Activated CD8-positive, alpha-beta memory T cell treated with anti-CD3 and anti-CD28 coated beads for 24 hours (primary cell): ENCODE data around the gene CYB561D1.
A peak's percentile ranks its signal among the peaks of the same experiment; 100 is the strongest.

Experiments used
- DNase-seq: peaks from one replicate; pipeline ENCODE4 v3.0.0-alpha.2; 2020

CYB561D1 gene

DNA sequence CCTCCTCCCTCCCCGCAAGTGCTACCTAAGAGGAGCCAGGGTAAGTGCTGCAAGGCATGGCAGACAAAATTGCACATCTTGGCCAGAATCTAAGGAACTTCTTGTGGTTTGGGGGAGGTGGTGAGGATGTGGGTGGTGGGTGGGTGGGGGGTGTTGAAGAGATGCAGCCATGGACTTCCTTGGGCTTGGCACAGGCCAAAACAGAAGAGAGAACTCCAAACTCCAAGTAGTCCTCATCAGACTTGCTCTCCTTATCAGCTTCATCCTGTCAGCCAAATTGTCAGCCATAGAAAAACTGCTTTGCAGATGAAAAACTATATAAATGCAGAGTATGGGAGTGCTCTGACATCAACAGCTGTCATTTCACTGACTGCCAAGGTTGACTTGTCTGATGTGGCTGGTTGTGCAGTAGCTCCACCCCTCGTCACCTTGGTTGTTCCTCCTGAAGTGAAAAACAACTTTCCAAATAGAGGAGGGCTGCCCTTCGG lies 8.5 kb downstream of the CYB561D1 start:
- no peak for DNase-seq

DNA sequence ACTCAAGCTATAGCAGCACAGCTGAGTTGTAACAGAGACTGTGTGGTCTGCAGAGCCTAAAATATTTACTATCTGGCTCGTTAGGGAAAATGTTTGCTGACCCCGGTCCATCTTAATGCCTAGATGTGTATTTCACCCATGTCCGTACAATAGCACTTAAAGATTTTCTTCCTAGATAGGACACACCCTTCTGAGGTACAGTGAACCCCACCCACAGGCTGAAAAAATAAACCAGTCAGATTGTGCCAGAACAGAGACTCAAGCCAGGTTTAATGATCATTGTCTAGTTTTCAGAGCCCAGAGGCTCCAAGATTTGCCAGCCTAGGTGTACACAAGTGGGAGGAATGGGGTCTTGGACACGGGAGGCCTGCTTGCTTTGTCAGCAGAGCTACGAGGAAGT lies 10.0 kb downstream of the CYB561D1 start:
- DNase-seq = no peak

DNA sequence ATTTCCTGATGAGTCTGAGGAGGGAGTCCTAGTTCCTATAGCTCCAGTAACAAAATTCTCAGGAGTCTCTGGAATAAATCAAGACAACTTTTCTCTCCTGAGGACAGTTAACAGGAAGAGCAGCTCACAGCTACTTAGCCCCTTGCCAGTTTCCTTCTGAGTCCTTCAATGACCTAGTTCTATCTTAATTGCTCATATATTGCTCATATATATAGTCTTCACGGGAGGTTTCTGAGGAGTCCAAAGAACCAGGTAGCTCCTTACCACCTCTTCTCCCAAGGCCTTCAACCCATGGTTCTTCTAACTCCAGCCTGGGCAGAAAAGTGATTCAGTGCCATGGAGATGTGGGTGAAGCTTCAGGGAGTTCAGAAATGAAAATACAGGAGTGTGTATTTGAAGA lies 11.1 kb downstream of the CYB561D1 start:
- no peak for DNase-seq

DNA sequence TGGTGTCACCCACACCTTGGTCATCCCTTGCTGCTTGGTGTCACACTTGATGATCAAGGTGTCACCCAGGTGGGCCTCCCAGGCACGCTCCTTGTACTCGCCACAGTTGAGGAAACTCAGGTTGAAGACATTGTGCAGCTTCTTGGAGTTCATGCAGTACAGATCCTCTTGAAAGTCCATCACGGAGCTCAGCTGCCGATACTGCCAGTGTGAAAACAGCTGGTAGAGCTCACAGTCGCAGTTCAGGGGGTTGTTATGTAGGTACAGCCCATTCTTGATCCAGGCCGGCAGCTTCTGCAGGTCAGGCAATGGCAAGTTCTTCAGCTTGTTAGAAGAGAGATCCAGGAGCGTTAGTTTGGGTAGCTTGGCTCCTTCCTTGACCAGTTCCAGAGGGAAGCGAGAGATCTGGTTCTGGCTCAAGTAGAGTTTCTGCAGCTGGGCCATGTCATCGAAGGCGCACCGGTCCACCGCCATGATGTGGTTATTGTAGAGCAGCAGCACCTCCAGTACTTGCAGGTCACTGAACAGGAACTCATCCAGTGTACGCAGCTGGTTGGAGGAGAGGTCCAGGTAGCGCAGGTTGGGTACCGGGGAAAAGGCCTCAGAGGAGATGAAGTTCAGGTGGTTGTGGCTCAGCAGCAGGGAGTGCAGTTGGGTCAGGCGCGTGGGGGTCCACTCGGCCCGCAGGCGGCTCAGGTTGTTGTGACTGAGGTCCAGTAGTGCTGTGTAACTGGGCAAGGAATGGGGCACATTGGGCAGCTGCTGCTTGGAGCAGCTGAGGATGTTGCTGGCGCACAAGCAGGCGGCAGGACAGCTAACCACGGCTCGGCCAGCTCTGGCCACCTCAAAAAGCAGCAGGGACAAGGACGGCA lies 14.3 kb downstream of the CYB561D1 start:
- DNase-seq = no peak

DNA sequence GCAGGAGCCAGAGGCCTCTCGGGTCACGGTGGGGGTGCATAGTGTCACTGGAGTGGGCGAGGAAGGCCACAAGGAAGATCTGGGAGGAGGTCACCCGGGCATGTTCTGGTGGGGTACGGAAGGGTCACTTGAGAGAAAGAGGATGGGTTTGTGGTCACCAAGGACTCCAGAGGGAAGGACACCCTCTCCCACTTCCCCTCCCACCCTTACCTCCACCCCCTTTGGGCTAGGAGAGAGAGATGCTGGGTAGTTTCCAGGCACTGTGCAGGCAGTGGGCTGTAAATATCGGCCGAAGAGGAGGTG lies 14.9 kb downstream of the CYB561D1 start:
- no peak for DNase-seq

DNA sequence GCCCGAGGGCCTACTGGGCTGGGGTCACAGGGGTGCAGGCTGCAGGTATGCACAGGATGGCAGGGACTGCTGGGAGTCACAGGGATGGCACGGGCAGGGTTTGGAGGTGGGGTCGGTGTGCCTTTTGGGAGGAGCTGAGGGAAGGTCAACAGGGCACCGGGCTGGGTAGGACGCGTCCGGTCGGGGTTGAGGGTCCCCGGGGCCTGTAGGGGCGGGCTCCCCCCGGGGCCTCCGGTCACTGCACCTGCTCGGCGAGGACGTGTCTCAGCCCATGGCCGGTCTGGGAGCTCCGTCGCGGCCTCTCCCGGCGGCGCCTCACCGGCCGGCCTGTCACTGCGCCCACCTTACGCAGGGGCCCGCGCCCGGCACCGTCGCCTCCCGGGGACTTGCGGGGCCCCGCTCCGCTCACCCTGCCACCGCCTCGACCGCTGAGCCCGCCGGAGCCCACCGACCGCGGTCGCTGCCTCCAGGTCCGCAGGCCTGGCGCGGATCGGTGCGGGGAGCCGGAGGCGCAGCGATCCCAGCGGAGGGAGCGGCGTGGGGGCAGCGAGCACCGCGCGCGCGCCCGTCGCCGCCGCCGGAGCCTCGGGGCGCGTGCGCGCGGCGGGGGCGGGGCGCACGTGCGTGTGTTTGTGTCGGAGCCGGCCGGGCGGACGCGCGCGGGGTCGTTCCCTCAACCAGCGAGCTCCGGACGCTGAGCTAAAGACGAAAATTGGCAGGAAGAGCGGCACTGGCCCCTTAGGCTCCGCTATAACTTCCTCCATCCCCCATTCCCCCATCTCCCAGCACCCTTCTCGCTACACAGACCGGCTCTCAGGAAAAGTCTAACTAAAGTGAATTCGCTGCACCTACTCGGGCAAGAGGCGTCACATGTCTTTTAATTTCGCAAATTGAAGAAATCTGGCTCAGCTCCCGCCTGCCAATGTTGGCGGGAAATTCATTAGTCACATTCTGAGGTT lies 15.6 kb downstream of the CYB561D1 start, which contains the start of gene AMIGO1:
TSS of gene AMIGO1 (minus strand) at position 552 of the 959 bp plus-strand sequence. CDS start 815 bp downstream, outside the sequence.
- peak; percentile 86 for DNase-seq

DNA sequence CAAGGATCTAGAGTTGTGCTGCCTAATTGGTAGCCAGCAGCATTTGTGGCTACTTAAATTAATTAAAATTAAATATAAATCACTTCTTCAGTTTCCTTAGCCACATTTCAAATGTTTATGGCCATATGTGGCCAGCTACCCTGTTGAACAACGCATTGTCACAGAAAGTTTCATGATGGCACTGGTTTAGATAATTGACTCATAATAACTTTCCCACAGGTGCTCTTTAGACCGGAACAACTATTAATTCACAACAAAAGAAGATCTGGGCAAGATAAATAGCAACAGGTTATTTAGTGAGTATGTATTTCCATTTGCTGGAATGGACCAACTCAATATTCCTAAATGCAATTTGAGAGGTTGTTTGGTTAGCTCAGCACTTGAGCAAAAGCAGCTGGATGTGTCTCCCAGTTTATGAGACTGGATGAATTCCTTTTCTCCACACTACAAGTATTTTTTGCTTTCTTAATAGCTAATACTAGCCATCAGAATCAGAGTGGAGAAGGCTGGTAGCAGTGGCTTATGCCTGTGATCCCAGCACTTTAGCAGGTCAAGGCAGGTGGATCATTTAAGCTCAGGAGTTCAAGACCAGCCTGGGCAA lies 19.3 kb downstream of the CYB561D1 start:
- DNase-seq = no peak

DNA sequence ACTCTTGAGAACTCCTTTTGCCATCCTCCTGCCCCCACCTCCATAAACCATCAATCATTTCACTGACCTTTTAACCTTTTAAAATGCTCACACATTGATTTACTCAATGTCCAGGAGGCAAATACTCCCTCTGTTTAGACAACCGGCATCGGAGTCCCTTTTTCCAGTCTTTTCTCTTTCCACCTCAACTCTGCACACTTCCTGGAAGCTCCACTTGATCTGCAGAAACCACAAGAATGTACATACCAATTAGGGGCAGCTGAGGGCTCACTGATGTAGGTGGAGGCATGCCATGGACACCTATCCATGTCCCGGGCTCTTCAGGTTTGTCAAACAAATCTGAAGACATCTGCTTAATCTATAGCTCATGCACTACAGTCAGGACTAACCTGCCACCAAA lies 21.0 kb downstream of the CYB561D1 start:
- DNase-seq = no peak

DNA sequence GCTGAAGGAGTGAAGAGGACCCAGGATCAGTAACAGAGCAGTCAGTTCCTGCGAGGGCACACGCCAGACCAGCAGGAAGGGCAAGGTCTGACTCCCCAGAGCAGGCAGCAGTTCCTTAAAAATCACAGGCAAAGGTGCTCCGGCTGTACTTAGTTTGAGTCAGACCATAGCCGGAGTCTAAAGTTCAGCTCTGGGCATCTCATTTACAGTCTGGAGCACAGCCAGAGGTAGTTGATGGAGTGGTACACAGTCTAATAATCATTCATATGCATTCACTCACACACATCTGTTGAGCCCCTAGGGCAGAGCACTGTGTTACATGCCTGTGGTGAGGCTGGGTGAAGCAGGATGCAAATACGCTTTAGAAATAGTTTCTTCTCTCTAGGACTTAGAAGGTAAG lies 23.0 kb downstream of the CYB561D1 start:
- no peak for DNase-seq

DNA sequence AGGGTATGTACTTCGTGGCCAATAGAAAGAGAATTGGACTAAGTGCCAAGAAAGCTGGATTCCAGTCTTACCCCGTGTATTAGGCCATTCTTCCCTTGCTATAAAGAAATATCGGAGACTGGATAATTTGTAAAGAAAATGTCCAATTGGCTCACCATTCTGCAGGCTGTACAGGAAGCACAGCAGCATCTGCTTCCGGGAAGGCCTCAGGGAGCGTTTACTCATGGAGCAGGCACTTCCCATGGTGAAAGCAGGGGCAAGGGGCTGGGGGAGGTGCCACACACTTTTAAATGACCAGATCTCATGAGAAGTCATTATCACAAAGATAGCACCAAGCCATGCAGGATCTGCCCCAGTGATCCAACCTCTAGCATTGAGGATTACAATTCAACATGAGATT lies 23.4 kb downstream of the CYB561D1 start:
- DNase-seq = no peak

DNA sequence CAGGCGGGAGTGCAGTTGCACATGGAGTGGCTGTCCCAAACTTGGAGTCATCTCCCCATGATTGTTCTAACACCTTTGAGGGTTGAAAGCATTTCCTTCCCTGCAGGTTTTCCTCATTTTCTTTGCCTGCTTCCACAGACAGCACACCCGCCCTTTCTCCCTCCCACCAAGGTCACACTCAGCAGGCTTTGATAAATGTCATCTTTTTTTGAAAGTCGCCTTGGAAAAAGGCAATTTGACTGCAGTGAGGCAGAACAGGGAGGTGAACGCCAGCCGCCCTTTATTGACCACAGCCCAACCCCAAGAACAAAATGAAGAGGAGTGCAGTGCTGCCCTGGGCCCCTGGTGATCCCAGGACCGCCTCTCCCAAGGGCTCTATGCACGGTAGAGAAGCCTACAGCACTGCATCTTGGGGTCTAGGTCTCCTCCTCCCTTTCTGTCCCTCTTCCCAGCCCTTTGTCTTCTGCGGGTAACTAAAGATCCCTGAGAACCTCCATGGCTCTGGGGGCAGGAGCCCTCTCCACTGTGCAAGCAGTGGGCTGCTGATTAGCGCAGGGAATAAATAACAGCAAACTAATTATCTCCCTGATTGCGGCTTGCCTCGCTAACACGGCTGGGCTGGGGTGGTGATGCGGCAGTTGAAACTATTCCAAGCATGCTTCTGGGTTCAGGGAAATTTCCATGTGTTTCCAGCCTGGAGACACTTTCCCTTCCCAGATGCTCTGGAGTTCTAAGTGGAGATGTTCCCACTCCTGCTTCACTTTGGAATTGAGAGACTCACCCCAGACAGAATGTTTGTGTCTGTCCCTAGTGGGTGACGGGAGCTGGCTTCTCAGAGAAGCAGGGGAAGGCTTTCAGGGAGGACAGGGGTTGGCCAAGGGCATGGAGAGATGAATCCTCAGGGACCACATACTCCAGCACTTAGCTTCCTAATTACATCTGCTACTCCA lies 27.4 kb downstream of the CYB561D1 start:
- DNase-seq = no peak

DNA sequence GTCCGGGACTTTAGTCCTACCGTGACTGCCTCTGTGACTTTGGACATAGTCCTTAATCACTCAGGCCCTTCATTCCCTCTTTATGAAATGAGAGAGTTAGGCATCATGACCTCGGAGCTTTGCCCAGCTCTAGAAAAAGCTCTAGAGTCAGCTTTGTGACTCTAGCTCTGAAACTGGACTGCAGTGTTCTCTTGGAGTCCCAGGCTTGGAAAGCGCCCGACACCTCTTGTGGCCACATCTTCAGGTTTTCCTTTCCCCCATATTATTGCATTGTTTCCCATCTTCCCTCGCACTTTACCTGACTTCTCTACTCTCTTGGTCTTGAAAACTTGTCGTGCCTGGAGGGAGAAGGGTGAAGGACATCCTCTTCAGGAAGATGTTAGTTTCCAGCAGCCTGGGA lies 28.1 kb downstream of the CYB561D1 start:
- no peak for DNase-seq

DNA sequence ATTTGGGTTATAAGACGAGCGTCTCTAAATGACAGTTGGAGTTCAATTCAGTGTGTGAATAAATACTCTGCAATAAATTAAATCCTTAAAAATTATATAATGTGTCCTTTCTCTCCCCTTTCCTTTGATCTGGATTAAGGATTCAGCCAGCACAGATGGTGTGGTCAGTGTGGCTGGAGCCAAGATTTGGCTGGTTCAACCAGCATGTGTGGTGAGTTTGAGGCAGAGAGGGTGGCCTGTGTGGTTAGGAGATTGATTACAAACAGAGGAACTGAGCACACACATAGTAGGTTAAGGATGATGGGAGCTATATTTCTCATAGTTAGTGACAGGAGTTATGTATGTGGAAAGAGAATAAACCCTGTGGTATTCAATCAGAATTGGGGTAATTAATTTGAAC lies 29.8 kb downstream of the CYB561D1 start:
- no peak for DNase-seq

DNA sequence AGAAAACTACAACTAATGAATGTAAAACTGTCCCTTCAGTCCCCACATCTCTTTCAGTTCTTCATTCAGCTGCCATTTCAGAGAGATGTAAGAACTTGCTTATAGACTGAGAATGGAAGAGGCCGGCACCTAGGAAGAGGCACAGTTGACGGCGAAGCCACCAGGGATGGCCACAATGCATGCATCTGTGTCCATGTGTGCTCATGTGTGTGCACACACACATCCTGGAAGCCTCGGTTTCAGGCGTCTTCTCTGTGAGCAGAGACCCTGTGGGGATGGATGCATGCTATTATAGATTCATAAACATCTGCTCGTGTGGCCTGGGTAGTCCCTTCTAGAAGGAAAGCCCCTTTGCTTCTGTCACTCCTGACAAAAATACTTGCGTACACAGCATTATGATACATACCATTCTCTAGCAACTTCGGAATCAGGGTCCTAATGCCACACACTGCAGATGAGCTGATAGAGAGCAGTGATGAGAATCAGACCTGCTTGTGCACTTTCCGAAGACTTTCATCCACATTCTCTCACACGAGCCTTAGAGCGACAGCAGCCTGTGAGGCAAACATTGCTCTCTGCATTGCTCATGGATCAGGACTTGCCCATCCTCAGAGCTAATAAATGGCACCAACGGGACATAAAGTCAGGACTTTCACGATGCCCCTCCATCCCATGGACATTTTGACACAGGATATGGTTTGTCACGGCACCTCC lies 33.4 kb downstream of the CYB561D1 start:
- no peak for DNase-seq

DNA sequence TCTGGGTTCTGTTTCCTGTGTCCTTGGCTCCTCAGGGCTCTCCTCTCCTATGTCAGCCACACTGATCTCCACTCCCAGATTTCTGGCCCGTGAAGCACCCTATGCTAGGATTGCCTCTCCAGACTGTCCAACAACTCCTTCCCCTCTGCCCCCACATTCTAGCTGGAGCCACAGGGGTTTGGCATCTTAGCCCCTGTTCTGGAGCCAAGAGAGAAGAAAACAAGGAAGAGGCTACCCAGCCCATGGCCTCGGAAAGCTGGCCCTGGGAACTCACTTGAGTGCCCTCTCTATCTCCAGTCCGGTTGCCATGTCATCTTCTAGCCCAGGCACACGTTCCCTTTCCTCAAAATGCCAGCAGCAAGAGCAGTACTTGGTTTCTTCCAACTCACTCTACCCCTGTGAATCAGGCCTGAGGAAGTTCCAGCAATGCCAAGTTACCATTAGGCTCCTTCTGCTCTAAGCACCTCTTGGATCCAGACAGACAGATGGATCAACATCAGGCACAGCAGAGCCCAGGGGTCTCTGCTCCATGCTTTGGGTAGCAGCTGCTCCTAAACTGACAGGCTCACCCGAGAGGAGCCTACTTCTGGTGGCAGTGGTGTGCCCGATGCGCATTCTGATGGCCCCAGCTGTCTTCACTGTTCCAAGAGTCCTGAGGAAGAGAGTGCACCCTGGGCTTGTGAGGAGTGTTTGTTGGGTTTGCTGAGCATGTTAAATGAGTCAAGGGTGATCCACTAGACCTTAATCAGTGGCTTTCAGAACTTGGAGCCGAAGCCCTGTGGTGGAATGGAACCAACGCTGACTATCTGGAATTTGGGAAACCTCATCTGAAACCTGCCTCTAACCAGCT lies 34.2 kb downstream of the CYB561D1 start:
- no peak for DNase-seq

DNA sequence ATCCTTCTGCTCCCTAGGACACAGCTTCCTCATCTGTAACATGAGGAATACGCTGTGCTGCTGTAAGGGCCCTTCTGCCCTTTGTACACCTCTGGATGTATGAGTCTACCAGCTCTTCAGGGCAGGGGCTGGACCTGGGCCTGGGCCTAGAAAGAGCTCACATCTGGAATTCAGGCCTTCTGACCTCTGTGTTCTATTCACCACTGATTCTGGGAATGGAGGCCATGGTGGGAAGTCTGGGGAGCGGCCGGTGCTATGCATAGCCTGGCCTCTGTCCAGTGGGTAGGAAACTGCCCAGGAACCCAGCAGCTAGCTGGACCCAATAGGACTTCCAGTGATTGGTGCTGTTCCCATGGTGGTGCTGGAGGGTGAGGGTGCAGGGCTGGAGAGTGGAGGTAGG lies 34.8 kb downstream of the CYB561D1 start:
- DNase-seq = no peak

DNA sequence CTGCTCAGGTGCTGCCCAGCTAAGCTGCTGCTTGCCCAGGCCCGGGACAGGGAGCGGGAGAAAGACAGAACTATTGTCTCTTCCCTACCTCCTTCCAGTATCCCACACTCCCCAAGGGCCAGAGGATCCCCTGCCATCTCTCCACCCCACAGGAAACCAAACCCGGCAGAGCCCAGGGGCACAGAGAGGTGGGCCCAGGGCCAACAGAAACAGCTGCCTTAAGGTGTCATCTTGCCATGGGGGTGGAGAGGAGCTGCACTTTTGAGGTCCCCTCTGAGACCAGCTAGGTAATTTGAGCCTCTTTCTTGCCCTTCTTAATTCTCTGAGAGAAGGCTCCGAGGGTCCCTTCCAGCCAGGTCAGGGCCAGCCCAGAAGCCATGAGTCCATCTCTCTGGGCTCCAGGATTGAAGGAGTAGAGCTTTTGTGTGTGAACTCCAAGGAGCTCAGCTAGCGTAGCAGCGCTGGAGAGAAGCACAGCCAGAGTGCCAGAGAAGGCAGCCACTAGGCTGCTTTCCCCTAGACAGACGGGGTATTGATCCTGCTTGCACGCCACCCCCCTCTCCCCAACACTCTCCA lies 36.1 kb downstream of the CYB561D1 start:
- peak; percentile 56 for DNase-seq

DNA sequence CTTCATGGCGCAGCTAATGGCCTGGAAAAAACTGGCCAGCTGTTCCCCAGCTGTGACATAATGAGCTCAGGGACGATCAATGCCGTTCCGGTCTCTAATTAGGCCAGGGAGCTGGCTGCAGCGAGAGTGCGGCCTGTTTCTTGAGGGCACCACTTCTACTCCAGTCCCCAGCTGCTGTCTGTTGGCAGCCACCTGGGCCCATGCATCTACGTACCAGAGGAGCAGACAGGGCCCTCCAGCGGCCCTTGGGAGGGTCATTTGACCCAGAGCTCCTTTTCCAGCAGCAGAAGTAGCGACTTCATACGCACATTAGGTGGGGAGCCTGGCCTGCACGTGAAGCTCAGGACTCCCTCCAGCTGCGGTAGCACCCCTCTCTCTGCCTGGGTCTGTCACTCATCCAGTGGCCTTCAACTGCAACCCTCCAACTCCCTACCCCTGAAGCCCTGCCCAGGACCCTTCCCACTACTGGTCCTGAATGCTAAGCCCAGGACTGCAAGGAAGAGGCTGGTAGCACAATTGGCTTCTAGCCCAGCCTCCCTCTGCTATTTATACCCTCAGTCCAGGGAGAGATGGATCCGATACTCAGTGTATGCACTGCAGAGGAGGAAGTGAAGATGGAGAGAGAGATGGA lies 36.7 kb downstream of the CYB561D1 start:
- DNase-seq = no peak

DNA sequence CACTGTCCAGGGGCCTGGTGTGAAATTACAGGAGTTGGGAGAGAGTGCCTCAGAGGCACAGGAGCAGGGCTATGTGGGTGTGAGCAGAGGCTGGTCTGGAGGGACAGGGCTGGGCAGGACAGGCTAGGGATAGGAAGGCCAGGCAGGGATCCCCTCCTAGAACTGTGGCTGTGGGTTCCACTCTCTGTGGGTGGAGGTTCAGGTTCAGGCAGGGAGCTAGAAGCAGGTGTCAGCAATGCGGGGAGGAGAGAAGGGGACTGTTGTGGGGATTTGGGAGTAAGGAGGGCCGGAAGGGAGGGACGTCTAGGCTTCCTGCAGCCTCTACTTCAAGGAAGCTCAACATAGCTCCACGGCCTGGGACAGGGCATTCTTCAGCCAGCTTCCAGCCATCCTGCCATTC lies 37.5 kb downstream of the CYB561D1 start:
- no peak for DNase-seq
